Activated B cell treated with CpG ODN at 0.5 μM for 24 hours (primary cell): ENCODE data around the gene RHBDL3. TPM values are rescaled to one million over a fixed set of nuclear protein-coding genes. Genes with fewer than 3 reads are reported as not detected.

ENCODE experiments used
- ATAC-seq: fragments of 200-7000 bp; cut with Tn5 transposase; one replicate; pipeline ENCODE4 v1.10.0; 2021; ENCODE audit warnings: low read depth, mild to moderate bottlenecking, moderate library complexity
- CTCF ChIA-PET: fragments of 350-600 bp; sonication (Branson Sonifier 250); formaldehyde crosslinking; loops from one replicate; lab custom pipeline; 2021; ENCODE audit warnings: antibody characterized with exemption; lab: Charles Lee
- POLR2A ChIA-PET: fragments of 350-600 bp; sonication (Branson Sonifier 250); formaldehyde crosslinking; loops from one replicate; lab custom pipeline; 2021; ENCODE audit warnings: antibody characterized with exemption; lab: Charles Lee
- DNase-seq: peaks from one replicate; pipeline ENCODE4 v3.0.0; 2022
- H3K27ac Mint-ChIP-seq: one replicate; pipeline ENCODE4 v1.8.0; 2020; ENCODE audit warnings: mixed read lengths
- H3K27me3 Mint-ChIP-seq: one replicate; pipeline ENCODE4 v1.8.0; 2021; ENCODE audit warnings: mixed read lengths
- H3K36me3 Mint-ChIP-seq: one replicate; pipeline ENCODE4 v1.8.0; 2021; ENCODE audit warnings: low read depth, mixed read lengths
- H3K4me1 Mint-ChIP-seq: one replicate; pipeline ENCODE4 v1.8.0; 2021; ENCODE audit warnings: mixed read lengths
- H3K4me3 Mint-ChIP-seq: one replicate; pipeline ENCODE4 v1.8.0; 2020; ENCODE audit warnings: mild to moderate bottlenecking, mixed read lengths
- H3K9me3 Mint-ChIP-seq: one replicate; pipeline ENCODE4 v1.8.0; 2020; ENCODE audit warnings: mixed read lengths
- intact Hi-C: fragments of 100-400 bp; cut with micrococcal nuclease; formaldehyde crosslinking; loops from one replicate; pipeline ENCODE4 v1.15.1; 2024
- total RNA-seq: library from RNA; stranded (reverse); gene quantifications from 2 replicates; pipeline ENCODE4 v1.2.3, GENCODE V29; 2022
- TF ChIP-seq, protein P1 (sequence below): fragments of 200-600 bp; IDR thresholded peaks from one replicate; pipeline ENCODE4 v1.8.0; 2022; ENCODE audit warnings: antibody characterized with exemption, mild to moderate bottlenecking

RHBDL3 gene
- total RNA-seq, 1 donor from 2014 or later = 0.20 TPM

DNA sequence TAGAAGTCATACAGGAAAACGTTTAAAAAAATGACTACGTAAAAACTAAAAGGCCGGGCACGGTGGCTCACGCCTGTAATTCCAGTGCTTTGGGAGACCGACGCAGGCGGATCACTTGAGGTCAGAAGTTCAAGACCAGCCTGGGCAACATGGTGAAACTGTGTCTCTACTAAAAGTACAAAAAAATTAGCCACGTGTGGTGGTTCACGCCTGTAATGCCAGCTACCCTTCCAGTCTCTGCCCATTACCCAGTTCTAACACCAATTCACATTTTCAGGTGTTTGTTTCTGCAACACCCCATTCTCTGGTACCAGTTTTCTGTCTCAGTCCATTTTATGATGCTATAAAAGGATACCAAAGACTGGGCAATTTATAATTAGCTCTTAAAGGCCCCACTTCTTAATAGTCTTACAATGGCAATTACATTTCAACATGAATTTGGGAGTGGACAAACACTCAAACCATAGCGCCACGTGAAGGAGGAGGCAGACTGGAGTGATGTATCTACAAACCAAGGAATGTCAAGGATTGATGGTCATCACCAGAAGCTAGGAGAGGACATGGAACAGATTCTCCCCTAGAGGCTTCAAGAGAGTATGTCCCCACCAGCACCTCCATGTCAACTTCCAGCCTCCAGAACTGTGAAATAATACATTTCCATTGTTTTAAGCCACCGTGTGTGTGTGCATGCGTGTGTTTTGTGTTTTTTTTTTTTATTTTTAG is 77.1 kb downstream of the RHBDL3 start:
- TF ChIP-seq, protein P1, sequence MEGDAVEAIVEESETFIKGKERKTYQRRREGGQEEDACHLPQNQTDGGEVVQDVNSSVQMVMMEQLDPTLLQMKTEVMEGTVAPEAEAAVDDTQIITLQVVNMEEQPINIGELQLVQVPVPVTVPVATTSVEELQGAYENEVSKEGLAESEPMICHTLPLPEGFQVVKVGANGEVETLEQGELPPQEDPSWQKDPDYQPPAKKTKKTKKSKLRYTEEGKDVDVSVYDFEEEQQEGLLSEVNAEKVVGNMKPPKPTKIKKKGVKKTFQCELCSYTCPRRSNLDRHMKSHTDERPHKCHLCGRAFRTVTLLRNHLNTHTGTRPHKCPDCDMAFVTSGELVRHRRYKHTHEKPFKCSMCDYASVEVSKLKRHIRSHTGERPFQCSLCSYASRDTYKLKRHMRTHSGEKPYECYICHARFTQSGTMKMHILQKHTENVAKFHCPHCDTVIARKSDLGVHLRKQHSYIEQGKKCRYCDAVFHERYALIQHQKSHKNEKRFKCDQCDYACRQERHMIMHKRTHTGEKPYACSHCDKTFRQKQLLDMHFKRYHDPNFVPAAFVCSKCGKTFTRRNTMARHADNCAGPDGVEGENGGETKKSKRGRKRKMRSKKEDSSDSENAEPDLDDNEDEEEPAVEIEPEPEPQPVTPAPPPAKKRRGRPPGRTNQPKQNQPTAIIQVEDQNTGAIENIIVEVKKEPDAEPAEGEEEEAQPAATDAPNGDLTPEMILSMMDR = no peak
- Mint-ChIP-seq H3K4me3 (peak overlapping the region; percentile 93), H3K27ac (peak overlapping the region; percentile 96), H3K36me3 (peaks cover 25% of the 10 kb centered on the region), H3K4me1 (peaks cover 24% of the 10 kb centered on the region), H3K27me3 (no peaks in the 10 kb centered on the region), H3K9me3 (no peaks in the 10 kb centered on the region)
- DNase-seq = no peak
- ChIA-PET POLR2A (interaction anchor here (1.0 to 2.8 kb wide), 5 partner anchors 8 to 102 kb away, joined by 3 to 31 read pairs (median 8); partner anchors contain the start of gene PSMD11), CTCF (no interaction called here)
- no peak for ATAC-seq
- intact Hi-C loops = loop anchor here (1.0 kb wide), 1 partner anchor 8 kb away; the partner anchor contains the start of gene ZNF207

DNA sequence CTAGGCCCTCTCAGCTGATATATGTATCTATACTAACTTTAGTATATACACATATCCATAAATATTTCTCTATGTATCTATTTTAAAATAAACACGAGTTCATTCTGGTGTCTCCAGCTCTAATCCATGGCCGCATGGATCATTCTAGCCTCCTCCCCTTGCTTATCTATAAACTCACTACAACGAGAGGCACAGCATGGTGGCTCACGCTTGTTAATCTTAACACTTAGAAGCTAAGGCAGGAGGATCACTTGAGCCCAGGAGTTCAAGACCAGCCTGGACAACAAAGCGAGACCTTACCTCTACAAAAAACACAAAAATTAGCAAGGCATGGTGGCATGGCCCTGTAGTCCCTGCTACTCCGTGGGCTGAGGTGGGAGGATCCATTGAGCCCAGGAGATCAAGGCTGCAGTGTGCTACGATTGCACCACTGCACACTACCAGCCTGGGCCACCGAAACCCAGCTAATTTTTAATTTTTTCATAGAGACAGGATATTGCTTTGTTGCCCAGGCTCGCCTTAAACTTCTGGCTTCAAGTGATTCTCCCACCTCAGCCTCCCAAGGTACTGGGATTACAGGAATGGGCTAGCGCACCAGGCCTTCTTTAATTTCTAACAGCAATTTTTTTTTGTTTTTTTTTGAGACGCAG is 80.4 kb downstream of the RHBDL3 start:
- TF ChIP-seq, protein P1 = no peak
- H3K36me3 Mint-ChIP-seq = peaks cover 21% of the 10 kb centered on the region
- H3K4me1 Mint-ChIP-seq = peaks cover 27% of the 10 kb centered on the region
- CTCF ChIA-PET = no interaction called here
- DNase-seq (no peak), ATAC-seq (no peak)
- no peaks in the 10 kb centered on the region for H3K9me3 Mint-ChIP-seq
- no peaks in the 10 kb centered on the region for H3K27me3 Mint-ChIP-seq
- no peak overlapping the region for H3K4me3 Mint-ChIP-seq
- H3K27ac Mint-ChIP-seq = no peak overlapping the region
- intact Hi-C loops = no loop called here
- POLR2A ChIA-PET = no interaction called here

DNA sequence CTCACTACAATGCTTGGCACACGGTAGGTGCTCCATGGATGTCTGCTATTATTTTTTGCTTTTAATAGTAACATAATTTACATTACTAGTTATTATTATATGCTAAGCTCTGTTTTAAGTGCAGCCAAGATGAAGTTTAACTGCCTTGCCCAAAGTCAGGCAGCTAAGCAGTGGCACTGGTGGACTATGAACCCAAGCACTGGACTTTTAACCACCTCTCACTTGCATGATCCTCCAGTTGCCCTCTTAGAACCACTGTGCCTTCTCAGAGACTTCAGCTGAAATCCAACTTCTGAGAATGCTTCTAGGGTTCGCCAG is 82.8 kb downstream of the RHBDL3 start:
- CTCF ChIA-PET = no interaction called here
- TF ChIP-seq, protein P1 = no peak

DNA sequence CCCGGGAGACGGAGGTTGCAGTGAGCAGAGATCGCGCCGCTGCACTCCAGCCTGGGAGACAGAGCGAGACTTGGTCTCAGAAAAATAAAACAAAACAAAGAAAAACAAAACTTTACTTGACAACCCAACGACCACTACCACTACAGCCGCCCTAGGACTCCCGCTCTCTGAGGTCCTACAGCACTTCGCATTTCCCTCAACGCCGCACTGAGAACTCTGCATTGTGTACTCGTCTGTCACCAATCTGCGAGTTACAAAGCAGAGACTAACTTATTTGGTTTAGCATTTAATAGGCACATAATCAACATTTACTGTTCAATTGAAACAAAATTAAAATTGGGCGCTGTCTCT is 83.8 kb downstream of the RHBDL3 start:
- POLR2A ChIA-PET = no interaction called here
- no peaks in the 10 kb centered on the region for H3K27me3 Mint-ChIP-seq
- CTCF ChIA-PET = no interaction called here
- TF ChIP-seq, protein P1 = no peak
- H3K4me3 Mint-ChIP-seq = peak overlapping the region; percentile 98
- H3K27ac Mint-ChIP-seq = peak overlapping the region; percentile 99
- peaks cover 39% of the 10 kb centered on the region for H3K36me3 Mint-ChIP-seq
- DNase-seq = no peak
- ATAC-seq = no peak
- intact Hi-C loops = no loop called here
- peaks cover 35% of the 10 kb centered on the region for H3K4me1 Mint-ChIP-seq
- H3K9me3 Mint-ChIP-seq = no peaks in the 10 kb centered on the region

More for the DNA sequence above, 82.8 kb downstream of the RHBDL3 start:
- DNase-seq (no peak), ATAC-seq (no peak)
- H3K9me3 Mint-ChIP-seq = no peaks in the 10 kb centered on the region
- peak overlapping the region; percentile 53 for H3K27ac Mint-ChIP-seq
- peaks cover 30% of the 10 kb centered on the region for H3K4me1 Mint-ChIP-seq
- POLR2A ChIA-PET = interaction anchor here (0.5 kb wide), 1 partner anchor 35 kb away, joined by 3 read pairs; no protein-coding TSS in a partner anchor
- H3K36me3 Mint-ChIP-seq = peaks cover 32% of the 10 kb centered on the region
- H3K4me3 Mint-ChIP-seq = peak overlapping the region; percentile 57
- intact Hi-C loops = no loop called here
- H3K27me3 Mint-ChIP-seq = no peaks in the 10 kb centered on the region
